Epithelial cell of esophagus (primary cell): ENCODE measurements around the gene RANBP2.
"Not testable (repeated sequence)": the region's sequence is repeated elsewhere in the genome, so short reads cannot be mapped to it uniquely, and the experiment has no call there.

ENCODE experiments used
- DNase-seq: peaks from one replicate; pipeline ENCODE4 v3.0.0; 2010; ENCODE audit warnings: low read depth
- H3K4me3 ChIP-seq: 2 replicates; pipeline ENCODE4 v1.5.1; 2011; ENCODE audit warnings: mild to moderate bottlenecking, low read length, control low read depth
- TF ChIP-seq, protein P1 (sequence below): IDR thresholded peaks from 2 replicates; pipeline ENCODE4 v1.5.1; 2011; ENCODE audit warnings: low read depth, mild to moderate bottlenecking, low read length, control low read depth, inconsistent platforms; ENCODE audit not compliant: insufficient read depth; ENCODE audit errors: missing control alignments

Gene RANBP2

DNA sequence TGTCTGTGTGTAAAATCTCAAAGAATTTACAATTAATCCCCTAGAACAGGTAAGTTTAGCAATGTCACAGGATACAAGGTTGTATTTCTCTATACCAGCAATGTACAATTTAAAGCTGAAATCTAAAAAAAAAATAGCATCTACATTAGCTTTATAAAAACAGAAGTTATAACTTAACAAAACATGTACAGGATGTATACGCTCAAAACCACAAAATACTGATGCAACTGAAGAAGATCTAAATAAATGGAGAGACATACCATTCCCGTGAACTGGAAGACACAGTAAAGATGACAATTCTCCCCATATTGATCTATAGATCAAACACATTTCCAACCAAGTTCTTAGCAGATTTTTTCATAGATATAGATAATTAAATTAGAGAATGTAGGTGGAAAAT, 17.5 kb upstream of the RANBP2 start:
- H3K4me3 ChIP-seq, result no peak overlapping the region
- DNase-seq, result no peak
- TF ChIP-seq, protein P1, sequence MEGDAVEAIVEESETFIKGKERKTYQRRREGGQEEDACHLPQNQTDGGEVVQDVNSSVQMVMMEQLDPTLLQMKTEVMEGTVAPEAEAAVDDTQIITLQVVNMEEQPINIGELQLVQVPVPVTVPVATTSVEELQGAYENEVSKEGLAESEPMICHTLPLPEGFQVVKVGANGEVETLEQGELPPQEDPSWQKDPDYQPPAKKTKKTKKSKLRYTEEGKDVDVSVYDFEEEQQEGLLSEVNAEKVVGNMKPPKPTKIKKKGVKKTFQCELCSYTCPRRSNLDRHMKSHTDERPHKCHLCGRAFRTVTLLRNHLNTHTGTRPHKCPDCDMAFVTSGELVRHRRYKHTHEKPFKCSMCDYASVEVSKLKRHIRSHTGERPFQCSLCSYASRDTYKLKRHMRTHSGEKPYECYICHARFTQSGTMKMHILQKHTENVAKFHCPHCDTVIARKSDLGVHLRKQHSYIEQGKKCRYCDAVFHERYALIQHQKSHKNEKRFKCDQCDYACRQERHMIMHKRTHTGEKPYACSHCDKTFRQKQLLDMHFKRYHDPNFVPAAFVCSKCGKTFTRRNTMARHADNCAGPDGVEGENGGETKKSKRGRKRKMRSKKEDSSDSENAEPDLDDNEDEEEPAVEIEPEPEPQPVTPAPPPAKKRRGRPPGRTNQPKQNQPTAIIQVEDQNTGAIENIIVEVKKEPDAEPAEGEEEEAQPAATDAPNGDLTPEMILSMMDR, result no peak

DNA sequence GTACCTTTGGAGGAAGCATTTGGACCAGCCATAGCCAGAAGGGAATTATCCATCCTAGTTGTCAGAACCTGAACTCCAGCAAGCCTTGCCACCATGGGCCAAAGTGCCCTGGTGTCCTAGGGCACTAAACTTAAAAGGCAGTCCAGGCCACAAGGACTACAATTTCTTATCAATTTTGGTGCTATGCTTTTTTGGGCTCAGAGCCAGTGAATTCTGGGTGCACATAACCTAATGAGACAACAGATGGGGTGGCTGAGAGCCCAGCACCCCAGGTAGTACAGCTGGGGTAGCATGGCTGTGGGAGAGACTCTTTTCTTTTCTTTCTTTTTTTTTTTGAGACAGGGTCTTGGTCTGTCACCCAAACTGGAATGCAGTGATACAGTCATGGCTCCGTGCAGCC, 14.4 kb upstream of the RANBP2 start:
- no peak for DNase-seq
- TF ChIP-seq, protein P1, result no peak

DNA sequence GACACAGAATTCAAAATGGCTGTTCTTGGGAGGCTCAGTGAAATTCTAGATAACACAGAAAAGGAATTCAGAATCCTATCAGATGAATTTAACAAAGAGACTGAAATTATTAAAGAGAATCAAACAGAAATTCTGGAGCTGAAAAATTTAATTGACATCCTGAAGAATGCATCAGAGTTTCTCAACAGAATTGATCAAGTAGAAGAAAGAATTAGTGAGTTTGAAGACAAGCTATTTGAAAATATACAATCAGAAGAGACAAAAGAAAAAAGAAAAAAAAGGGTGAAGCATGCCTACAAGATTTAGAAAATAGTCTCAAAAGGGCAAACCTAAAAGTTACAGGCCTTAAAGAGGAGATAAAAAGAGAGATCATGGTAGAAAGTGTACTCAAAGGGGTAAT, 12.0 kb upstream of the RANBP2 start:
- TF ChIP-seq, protein P1, result no peak

More for the DNA sequence above, 14.4 kb upstream of the RANBP2 start:
- no peak overlapping the region for H3K4me3 ChIP-seq

DNA sequence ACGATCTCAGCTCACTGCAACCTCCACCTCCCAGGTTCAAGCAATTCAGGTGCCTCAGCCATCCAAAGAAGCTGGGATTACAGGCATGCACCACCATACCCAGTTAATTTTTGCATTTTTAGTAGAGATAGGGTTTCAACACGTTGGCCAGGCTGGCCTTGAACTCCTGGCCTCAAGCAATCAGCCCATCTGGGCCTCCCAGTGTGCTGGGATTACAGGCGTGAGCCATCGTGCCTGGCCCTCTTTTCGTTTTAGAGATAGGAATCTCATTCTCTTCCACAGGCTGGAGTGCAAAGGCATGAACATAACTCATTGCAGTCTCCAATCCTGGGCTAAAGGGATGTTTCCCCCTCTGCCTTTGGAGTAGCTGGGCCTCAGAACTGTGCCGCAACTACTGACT, 2.3 kb upstream of the RANBP2 start:
- H3K4me3 ChIP-seq, DNase-seq: not testable (repeated sequence)

More for the DNA sequence above, 12.0 kb upstream of the RANBP2 start:
- no peak for DNase-seq
- H3K4me3 ChIP-seq, result no peak overlapping the region

DNA sequence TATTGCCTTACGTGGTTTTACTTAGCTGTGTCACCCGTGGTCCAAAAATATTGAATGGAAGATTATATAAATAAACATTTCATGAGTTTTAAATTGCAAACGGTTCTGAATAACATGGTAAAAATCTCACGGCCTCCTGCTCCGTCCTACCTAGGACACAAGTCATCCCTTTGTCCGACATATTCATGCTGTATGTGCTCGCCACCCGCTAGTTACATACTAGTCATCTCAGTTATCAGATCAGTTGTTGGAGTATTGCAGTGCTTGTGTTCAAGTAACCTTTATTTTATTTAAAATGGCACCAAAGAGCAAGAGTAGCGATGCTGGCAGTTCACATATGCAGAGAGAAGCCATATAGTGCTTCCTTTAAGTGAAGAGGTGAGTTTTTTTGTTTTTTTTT, 6.8 kb downstream of the RANBP2 start:
- H3K4me3 ChIP-seq, DNase-seq: not testable (repeated sequence)

DNA sequence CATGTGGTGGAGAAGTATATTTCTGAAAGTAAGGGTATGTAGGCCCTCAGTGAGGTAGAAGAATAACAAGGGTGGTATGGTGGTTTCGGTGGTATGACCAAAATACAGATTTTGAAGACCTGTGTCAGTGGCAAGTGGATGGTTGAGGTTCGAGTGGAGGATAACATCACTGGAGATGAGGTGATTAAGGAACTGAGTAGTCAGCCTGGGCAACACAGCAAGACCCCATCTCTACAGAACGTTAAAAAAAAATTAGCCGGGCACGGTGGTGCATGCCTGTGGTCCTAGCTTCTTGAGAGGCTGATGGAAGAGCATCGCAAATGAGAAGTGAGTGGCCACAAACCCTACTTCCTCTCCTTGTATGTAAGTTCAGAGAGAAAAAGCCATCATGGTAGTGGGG, 15.4 kb downstream of the RANBP2 start:
- H3K4me3 ChIP-seq, DNase-seq: not testable (repeated sequence)

DNA sequence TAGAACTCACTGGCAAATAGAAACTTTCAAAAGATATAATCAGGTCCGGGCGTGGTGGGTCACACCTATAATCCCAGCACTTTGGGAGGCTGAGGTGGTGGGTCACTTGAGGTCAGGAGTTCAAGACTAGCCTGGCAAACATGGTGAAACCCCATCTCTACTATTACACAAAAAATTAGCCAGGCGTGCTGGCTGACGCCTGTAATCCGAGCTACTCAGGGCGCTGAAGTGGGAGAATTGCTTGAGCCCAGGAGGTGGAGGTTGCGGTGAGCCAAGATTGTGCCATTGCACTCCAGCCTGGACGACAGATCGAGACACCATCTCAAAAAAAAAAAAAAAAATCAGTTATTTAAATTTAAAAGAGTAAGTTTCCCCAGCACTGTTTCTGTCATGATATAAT, 38.7 kb downstream of the RANBP2 start:
- not testable (repeated sequence) for H3K4me3 ChIP-seq, DNase-seq

DNA sequence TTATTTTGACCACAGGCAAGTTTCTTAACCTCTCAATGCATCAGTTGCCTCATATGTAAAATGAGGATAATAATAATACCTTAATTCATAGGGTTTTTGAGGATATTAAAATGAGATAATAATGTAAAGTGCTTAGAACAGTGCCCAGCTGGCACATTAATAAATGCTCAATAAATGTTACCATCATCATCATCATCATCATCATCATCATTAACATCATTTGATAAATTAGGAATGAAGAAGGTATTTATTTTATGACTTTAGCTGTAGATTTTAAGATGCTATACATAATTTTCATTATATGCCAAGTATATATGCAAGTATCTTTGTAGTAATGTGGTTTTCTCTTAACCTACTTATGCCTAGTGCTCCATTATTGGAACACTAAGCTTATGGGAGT, 43.3 kb downstream of the RANBP2 start:
- not testable (repeated sequence) for H3K4me3 ChIP-seq, DNase-seq

DNA sequence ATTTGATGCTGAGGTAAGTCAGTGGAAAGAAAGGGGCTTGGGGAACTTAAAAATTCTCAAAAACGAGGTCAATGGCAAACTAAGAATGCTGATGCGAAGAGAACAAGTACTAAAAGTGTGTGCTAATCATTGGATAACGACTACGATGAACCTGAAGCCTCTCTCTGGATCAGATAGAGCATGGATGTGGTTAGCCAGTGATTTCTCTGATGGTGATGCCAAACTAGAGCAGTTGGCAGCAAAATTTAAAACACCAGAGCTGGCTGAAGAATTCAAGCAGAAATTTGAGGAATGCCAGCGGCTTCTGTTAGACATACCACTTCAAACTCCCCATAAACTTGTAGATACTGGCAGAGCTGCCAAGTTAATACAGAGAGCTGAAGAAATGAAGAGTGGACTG, 47.4 kb downstream of the RANBP2 start:
- H3K4me3 ChIP-seq, DNase-seq: not testable (repeated sequence)

DNA sequence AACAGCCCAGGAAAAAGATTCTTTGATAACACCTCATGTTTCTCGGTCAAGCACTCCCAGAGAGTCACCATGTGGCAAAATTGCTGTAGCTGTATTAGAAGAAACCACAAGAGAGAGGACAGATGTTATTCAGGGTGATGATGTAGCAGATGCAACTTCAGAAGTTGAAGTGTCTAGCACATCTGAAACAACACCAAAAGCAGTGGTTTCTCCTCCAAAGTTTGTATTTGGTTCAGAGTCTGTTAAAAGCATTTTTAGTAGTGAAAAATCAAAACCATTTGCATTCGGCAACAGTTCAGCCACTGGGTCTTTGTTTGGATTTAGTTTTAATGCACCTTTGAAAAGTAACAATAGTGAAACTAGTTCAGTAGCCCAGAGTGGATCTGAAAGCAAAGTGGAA, 48.6 kb downstream of the RANBP2 start:
- H3K4me3 ChIP-seq, DNase-seq: not testable (repeated sequence)

DNA sequence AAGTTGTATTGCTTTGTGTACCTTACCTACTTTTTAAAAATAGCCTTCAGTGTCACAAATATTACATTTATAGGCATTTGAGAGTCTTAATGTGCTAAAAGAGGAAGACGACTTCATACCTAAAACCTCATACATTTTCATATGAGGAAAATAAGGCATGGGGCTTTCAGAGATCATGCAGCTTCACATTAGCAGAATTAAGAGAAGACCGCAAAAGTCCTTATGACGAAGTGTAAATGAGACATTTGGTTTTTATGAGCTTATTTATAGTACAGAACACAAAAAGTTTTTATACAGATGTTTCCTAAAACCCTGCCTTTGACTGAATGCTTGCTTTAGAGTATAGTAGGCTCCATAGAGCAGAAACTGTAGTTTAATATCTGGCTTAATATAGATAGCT, 57.2 kb downstream of the RANBP2 start:
- TF ChIP-seq, protein P1, result no peak
- DNase-seq, result no peak
- no peak overlapping the region for H3K4me3 ChIP-seq
